C4-2B (cell line): ENCODE data around the gene AP3D1.

ENCODE experiments used
- H3K27ac ChIP-seq: fragments of 450-650 bp; 2 replicates; pipeline ENCODE4 v1.5.1; 2017
- CTCF ChIP-seq: fragments of 450-650 bp; conservative IDR thresholded peaks from 2 replicates; pipeline ENCODE4 v1.5.1; 2017; ENCODE audit warnings: mild to moderate bottlenecking
- ZFX ChIP-seq: fragments of 450-650 bp; IDR thresholded peaks from 2 replicates; pipeline ENCODE4 v1.6.1; 2017

Gene AP3D1

GRCh38 chr19:2121416-2122051, 29.8 kb downstream of the AP3D1 start:
- no peak for TF ChIP-seq ZFX
- TF ChIP-seq CTCF, result no peak
- no peak overlapping the region for H3K27ac ChIP-seq

- TF ChIP-seq ZFX (no peak), CTCF (no peak)
- no peak overlapping the region for H3K27ac ChIP-seq
Observed at GRCh38 chr19:2120821-2121220, 30.5 kb downstream of the AP3D1 start.

- TF ChIP-seq CTCF (no peak), ZFX (no peak)
- no peak overlapping the region for H3K27ac ChIP-seq
Observed at GRCh38 chr19:2119921-2120785, 31.2 kb downstream of the AP3D1 start.

GRCh38 chr19:2118438-2118837, 32.9 kb downstream of the AP3D1 start:
- TF ChIP-seq CTCF (no peak), ZFX (no peak)
- no peak overlapping the region for H3K27ac ChIP-seq

GRCh38 chr19:2117215-2117960, 34.0 kb downstream of the AP3D1 start:
- H3K27ac ChIP-seq, result no peak overlapping the region
- TF ChIP-seq CTCF, result no peak
- no peak for TF ChIP-seq ZFX

- TF ChIP-seq ZFX, result no peak
- TF ChIP-seq CTCF, result no peak
- H3K27ac ChIP-seq, result no peak overlapping the region
Observed at GRCh38 chr19:2116507-2116906, 34.9 kb downstream of the AP3D1 start.
